HL-60 (cell line): ENCODE data around the gene TRAPPC3L.

Source experiments
- GABPA ChIP-seq: IDR thresholded peaks from 2 replicates; pipeline ENCODE4 v1.6.1; 2012; ENCODE audit warnings: low read depth
- POLR2AphosphoS5 ChIP-seq: IDR thresholded peaks from 2 replicates; pipeline ENCODE4 v1.6.1; 2012; ENCODE audit warnings: low read depth
- TF ChIP-seq, protein P1 (sequence below): IDR thresholded peaks from one replicate; pipeline ENCODE4 v1.5.1; 2011; ENCODE audit warnings: low read length, control low read depth, inconsistent platforms; ENCODE audit not compliant: insufficient read depth
- TF ChIP-seq, protein P2 (sequence below): IDR thresholded peaks from 2 replicates; pipeline ENCODE4 v1.6.1; 2012; ENCODE audit warnings: low read depth; ENCODE audit not compliant: insufficient replicate concordance

DNA sequence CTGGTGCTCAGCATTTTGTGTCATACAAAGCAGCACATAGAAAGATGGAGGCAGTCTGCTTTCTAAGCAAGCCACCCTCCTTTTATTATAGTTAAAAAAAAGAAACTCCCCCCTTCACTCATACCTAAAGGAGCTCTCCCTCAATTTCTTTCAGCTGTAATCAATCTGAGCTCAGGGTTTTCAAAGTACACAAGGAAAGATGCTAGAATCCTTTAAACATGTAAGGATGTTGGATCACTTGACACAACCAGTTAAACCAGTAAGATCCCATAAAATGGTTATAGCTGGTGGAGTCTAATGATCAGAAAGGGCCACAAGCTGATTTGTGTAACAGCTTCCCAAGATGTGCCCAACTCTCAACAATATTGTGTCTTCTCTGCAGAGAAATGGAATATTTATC lies 8.0 kb upstream of the TRAPPC3L start, which contains the start of gene CALHM4:
- TF ChIP-seq GABPA (no peak), POLR2AphosphoS5 (no peak)
- TF ChIP-seq, protein P1, sequence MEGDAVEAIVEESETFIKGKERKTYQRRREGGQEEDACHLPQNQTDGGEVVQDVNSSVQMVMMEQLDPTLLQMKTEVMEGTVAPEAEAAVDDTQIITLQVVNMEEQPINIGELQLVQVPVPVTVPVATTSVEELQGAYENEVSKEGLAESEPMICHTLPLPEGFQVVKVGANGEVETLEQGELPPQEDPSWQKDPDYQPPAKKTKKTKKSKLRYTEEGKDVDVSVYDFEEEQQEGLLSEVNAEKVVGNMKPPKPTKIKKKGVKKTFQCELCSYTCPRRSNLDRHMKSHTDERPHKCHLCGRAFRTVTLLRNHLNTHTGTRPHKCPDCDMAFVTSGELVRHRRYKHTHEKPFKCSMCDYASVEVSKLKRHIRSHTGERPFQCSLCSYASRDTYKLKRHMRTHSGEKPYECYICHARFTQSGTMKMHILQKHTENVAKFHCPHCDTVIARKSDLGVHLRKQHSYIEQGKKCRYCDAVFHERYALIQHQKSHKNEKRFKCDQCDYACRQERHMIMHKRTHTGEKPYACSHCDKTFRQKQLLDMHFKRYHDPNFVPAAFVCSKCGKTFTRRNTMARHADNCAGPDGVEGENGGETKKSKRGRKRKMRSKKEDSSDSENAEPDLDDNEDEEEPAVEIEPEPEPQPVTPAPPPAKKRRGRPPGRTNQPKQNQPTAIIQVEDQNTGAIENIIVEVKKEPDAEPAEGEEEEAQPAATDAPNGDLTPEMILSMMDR = no peak
- TF ChIP-seq, protein P2, sequence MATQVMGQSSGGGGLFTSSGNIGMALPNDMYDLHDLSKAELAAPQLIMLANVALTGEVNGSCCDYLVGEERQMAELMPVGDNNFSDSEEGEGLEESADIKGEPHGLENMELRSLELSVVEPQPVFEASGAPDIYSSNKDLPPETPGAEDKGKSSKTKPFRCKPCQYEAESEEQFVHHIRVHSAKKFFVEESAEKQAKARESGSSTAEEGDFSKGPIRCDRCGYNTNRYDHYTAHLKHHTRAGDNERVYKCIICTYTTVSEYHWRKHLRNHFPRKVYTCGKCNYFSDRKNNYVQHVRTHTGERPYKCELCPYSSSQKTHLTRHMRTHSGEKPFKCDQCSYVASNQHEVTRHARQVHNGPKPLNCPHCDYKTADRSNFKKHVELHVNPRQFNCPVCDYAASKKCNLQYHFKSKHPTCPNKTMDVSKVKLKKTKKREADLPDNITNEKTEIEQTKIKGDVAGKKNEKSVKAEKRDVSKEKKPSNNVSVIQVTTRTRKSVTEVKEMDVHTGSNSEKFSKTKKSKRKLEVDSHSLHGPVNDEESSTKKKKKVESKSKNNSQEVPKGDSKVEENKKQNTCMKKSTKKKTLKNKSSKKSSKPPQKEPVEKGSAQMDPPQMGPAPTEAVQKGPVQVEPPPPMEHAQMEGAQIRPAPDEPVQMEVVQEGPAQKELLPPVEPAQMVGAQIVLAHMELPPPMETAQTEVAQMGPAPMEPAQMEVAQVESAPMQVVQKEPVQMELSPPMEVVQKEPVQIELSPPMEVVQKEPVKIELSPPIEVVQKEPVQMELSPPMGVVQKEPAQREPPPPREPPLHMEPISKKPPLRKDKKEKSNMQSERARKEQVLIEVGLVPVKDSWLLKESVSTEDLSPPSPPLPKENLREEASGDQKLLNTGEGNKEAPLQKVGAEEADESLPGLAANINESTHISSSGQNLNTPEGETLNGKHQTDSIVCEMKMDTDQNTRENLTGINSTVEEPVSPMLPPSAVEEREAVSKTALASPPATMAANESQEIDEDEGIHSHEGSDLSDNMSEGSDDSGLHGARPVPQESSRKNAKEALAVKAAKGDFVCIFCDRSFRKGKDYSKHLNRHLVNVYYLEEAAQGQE = no peak
